Mammary epithelial cell (primary cell): Measurements from ENCODE around the gene ZNF609.

Source experiments
- CTCF ChIP-seq, 2 donors: IDR thresholded peaks in 1 of 2; conservative IDR thresholded peaks in 1 of 2; 2 replicates each; pipeline ENCODE4 v1.5.1; 2011 to 2012; ENCODE audit warnings: inconsistent platforms in 2 of 2, low read length in 2 of 2, mild to moderate bottlenecking in 2 of 2, control low read depth in 1 of 2, low read depth in 1 of 2; ENCODE audit not compliant: insufficient read depth in 1 of 2; ENCODE audit errors: extremely low read depth in 1 of 2
- EZH2 ChIP-seq: IDR thresholded peaks from 2 replicates; pipeline ENCODE4 v1.6.1; 2012; ENCODE audit warnings: low read length, inconsistent platforms, borderline replicate concordance

GRCh38 chr15:64447536-64448315 is 12.7 kb upstream of the ZNF609 start:
- TF ChIP-seq CTCF (conservative IDR thresholded peaks at IDR 0.05 in 1 of 2, IDR thresholded peaks at IDR 0.05 in 1 of 2; ENCODE audit: extremely low read depth in 1 of 2, insufficient read depth in 1 of 2, low read depth in 1 of 2, low read length in 2 of 2) (no peak), EZH2 (no peak)
